ENCODE measurements around the gene PLD6. TPM values are rescaled to one million over a fixed set of nuclear protein-coding genes. Genes with fewer than 3 reads are reported as not detected.

Gene PLD6
- total and polyA plus RNA-seq, 2 donors (not counting 1 experiment from before 2014, with no cell fraction given), result 2.5 to 7.8 TPM

- no peak for TF ChIP-seq EZH2 (IDR thresholded peaks at IDR 0.05; ENCODE audit: low read length, missing control alignments)
- no peak for TF ChIP-seq CTCF (conservative IDR thresholded peaks at IDR 0.05 in 1 of 2, IDR thresholded peaks at IDR 0.05 in 1 of 2; ENCODE audit: low read depth in 1 of 2, low read length in 2 of 2)
- H3K36me3 ChIP-seq (ENCODE audit: control insufficient read depth, insufficient read depth, low read length), result peaks cover 40% of the 10 kb centered on the region
- no peak overlapping the region for H3K9ac ChIP-seq (ENCODE audit: insufficient read depth, low read length)
- H3K9me3 ChIP-seq (ENCODE audit: control insufficient read depth, insufficient read depth, low read depth, low read length), result no peaks in the 10 kb centered on the region
- H4K20me1 ChIP-seq (ENCODE audit: control insufficient read depth, extremely low read depth, insufficient read depth, low read length), result no peaks in the 10 kb centered on the region
- H2AFZ ChIP-seq (ENCODE audit: low read length), result no peak overlapping the region
- no peak overlapping the region for H3K4me3 ChIP-seq (replicated peaks in 1 of 4; ENCODE audit: control extremely low read depth in 1 of 4, insufficient read depth in 1 of 4, low read depth in 3 of 4, low read length in 4 of 4)
- no peak overlapping the region for H3K4me2 ChIP-seq (ENCODE audit: extremely low read depth, insufficient read depth, low read length)
- no peaks in the 10 kb centered on the region for H3K27me3 ChIP-seq (ENCODE audit: control insufficient read depth, insufficient read depth, low read length)
- no peaks in the 10 kb centered on the region for H3K4me1 ChIP-seq (ENCODE audit: control insufficient read depth, extremely low read depth, insufficient read depth, low read length)
- H3K79me2 ChIP-seq (ENCODE audit: control insufficient read depth, insufficient read depth, low read length), result peaks cover 37% of the 10 kb centered on the region
- DNase-seq (ENCODE audit: low read depth in 2 of 2), result no peak
- H3K27ac ChIP-seq (ENCODE audit: insufficient read depth, low read length), result no peak overlapping the region
These were observed 23.6 kb upstream of the PLD6 start for GRCh38 chr17:17229416-17230384.

DNA sequence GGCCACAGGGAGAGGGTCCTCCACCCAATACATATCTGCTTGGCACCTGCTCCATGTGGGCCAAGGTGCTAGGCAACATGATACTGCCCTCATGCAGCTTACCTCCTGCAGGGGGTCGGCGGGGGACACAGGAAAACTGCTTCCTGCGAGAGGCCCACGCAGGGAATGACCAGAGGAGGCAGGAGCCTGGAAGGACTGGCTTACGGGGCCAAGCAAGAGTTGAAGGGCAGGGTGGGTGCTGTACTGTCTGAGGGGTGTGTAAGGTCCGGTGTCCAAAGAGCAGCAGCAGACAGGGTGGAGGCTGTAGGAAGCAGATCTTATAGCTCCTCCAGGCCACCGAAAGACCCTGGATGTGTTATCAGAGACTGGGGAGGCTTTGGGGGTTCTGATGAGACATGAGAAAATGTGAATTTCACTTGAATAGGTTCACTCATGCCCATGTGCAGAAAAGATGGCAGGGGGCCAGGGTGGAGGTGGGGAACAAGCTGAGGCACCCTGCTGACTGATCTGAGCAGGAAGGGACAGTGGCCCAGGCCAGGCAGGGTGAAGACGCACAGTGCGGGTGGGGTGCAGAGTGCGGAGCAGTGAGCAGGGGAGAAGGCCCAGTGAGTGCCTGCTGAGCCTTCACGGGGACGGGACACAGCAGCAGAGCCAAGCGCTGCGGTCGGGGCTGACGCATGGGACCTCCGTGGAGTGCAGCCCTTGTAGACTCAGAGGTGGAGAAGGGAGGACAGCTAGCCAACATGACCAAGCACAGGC lies 22.6 kb upstream of the PLD6 start:
- H3K9me3 ChIP-seq (ENCODE audit: control insufficient read depth, insufficient read depth, low read depth, low read length), result no peaks in the 10 kb centered on the region
- no peak for DNase-seq (ENCODE audit: low read depth in 2 of 2)
- no peaks in the 10 kb centered on the region for H3K4me1 ChIP-seq (ENCODE audit: control insufficient read depth, extremely low read depth, insufficient read depth, low read length)
- TF ChIP-seq CTCF (conservative IDR thresholded peaks at IDR 0.05 in 1 of 2, IDR thresholded peaks at IDR 0.05 in 1 of 2; ENCODE audit: low read depth in 1 of 2, low read length in 2 of 2) (no peak), EZH2 (IDR thresholded peaks at IDR 0.05; ENCODE audit: low read length, missing control alignments) (no peak)
- H3K4me3 ChIP-seq (replicated peaks in 1 of 4; ENCODE audit: control extremely low read depth in 1 of 4, insufficient read depth in 1 of 4, low read depth in 3 of 4, low read length in 4 of 4), result no peak overlapping the region
- H2AFZ ChIP-seq (ENCODE audit: low read length), result no peak overlapping the region
- no peaks in the 10 kb centered on the region for H3K27me3 ChIP-seq (ENCODE audit: control insufficient read depth, insufficient read depth, low read length)
- H3K27ac ChIP-seq (ENCODE audit: insufficient read depth, low read length), result no peak overlapping the region
- H3K4me2 ChIP-seq (ENCODE audit: extremely low read depth, insufficient read depth, low read length), result no peak overlapping the region
- no peak overlapping the region for H3K9ac ChIP-seq (ENCODE audit: insufficient read depth, low read length)
- H3K79me2 ChIP-seq (ENCODE audit: control insufficient read depth, insufficient read depth, low read length), result peaks cover 29% of the 10 kb centered on the region
- peaks cover 43% of the 10 kb centered on the region for H3K36me3 ChIP-seq (ENCODE audit: control insufficient read depth, insufficient read depth, low read length)
- H4K20me1 ChIP-seq (ENCODE audit: control insufficient read depth, extremely low read depth, insufficient read depth, low read length), result no peaks in the 10 kb centered on the region

All from fibroblast of lung (primary cell).